Subcutaneous abdominal adipose tissue (tissue), 5 donors: ENCODE data around the gene DAAM1.

Source experiments
- H3K27ac ChIP-seq: one replicate; pipeline ENCODE4 v1.7.0; 2013; ENCODE audit warnings: low read depth, mild to moderate bottlenecking, inconsistent platforms, low read length, moderate library complexity
- H3K27me3 ChIP-seq, 5 donors: one replicate each; pipeline ENCODE4 v1.7.0; 2013; ENCODE audit warnings: low read length in 5 of 5, inconsistent platforms in 1 of 5; ENCODE audit not compliant: control insufficient read depth in 5 of 5, insufficient read depth in 4 of 5
- H3K36me3 ChIP-seq, 5 donors: one replicate each; pipeline ENCODE4 v1.7.0; 2013; ENCODE audit warnings: low read length in 5 of 5; ENCODE audit not compliant: control insufficient read depth in 5 of 5, insufficient read depth in 5 of 5
- H3K4me1 ChIP-seq, 5 donors: one replicate each; pipeline ENCODE4 v1.7.0; 2013; ENCODE audit warnings: low read length in 5 of 5, mild to moderate bottlenecking in 3 of 5, moderate library complexity in 1 of 5; ENCODE audit not compliant: control insufficient read depth in 5 of 5, insufficient read depth in 5 of 5
- H3K4me3 ChIP-seq, 5 donors: one replicate each; pipeline ENCODE4 v1.7.0; 2013; ENCODE audit warnings: low read length in 5 of 5, low read depth in 1 of 5
- H3K9ac ChIP-seq, 5 donors: one replicate each; pipeline ENCODE4 v1.7.0; 2013; ENCODE audit warnings: low read length in 5 of 5, mild to moderate bottlenecking in 4 of 5, moderate library complexity in 3 of 5
- H3K9me3 ChIP-seq, 5 donors: one replicate each; pipeline ENCODE4 v1.7.0; 2013; ENCODE audit warnings: low read length in 5 of 5; ENCODE audit not compliant: control insufficient read depth in 5 of 5
- donor health status: healthy.
- donor health status: healthy.
- donor health status: healthy.
- donor health status: healthy.
- donor health status: healthy.

The DAAM1 gene

DNA sequence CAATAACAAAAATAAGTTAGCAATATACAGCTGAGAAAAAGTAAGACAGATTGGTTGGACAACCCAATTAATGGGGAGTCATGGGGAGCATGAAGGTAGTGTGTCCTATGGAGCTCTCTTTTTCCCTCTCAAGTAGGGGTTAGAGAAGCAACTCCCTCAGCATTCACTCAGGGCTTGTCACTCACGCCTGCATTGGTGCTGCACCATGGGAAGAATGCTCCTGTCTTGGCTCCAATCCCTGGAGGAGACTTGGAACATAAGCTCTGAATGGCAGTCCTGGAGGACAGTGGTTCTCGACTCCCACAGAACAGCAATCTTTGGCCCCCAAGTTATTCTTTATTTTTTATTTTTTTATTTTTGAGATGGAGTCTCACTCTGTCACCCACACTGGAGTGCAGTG, 113.8 kb downstream of the DAAM1 start:
- no peak overlapping the region for H3K9ac ChIP-seq
- no peaks in the 10 kb centered on the region for H3K36me3 ChIP-seq
- H3K9me3 ChIP-seq, result no peaks in the 10 kb centered on the region
- no peak overlapping the region for H3K27ac ChIP-seq
- H3K4me3 ChIP-seq, result no peak overlapping the region
- no peaks in the 10 kb centered on the region for H3K27me3 ChIP-seq
- H3K4me1 ChIP-seq, result peaks cover 0 to 17% (median 10%) of the 10 kb centered on the region in 5 donors

DNA sequence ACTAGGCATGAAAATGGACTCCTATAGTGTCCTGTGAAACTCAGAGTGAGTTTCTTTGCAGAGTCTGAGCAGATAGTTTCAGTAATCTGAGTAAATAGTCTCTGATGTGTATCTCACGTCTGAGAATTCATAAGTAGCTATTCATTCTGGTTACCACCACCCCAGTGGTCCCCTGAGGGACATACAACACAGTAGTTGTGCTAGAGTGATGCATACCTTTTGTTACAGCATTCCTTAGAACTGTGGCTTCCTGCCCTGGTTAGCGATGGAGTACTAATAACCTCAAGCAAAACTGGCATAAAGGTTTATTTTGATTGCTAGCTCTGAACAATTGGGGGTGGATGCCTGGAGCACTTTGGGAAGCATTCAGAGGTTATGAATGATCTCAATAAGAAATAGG, 114.7 kb downstream of the DAAM1 start:
- Histone ChIP-seq H3K27ac (no peak overlapping the region), H3K9me3 (no peaks in the 10 kb centered on the region), H3K27me3 (no peaks in the 10 kb centered on the region), H3K4me3 (no peak overlapping the region), H3K36me3 (no peaks in the 10 kb centered on the region), H3K4me1 (peaks cover 0 to 17% (median 10%) of the 10 kb centered on the region in 5 donors), H3K9ac (no peak overlapping the region)

DNA sequence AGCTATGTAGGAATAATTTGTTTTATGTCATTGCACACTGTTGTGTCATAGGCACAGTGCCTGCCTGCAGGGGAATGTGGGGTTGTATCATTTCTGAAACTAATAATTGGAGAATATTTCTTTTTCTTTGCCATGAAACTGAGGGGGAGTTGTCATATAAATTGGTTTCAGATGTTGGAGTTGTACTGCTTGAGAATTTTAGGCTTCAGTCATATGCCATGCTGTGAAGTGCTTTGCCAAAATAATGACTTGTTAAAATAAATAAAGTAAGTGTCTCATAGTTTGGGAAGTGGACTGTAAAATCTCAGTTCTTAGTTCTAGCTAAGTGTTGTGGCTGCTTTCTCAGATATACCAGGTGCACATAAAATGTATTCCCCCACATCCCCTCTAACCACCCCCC, 116.8 kb downstream of the DAAM1 start:
- H3K4me1 ChIP-seq, result peaks cover 0 to 20% (median 12%) of the 10 kb centered on the region in 5 donors
- peak overlapping the region; percentile 38 for H3K27ac ChIP-seq
- no peak overlapping the region for H3K9ac ChIP-seq
- no peaks in the 10 kb centered on the region for H3K9me3 ChIP-seq
- H3K4me3 ChIP-seq, result no peak overlapping the region
- H3K36me3 ChIP-seq, result no peaks in the 10 kb centered on the region
- no peaks in the 10 kb centered on the region for H3K27me3 ChIP-seq

DNA sequence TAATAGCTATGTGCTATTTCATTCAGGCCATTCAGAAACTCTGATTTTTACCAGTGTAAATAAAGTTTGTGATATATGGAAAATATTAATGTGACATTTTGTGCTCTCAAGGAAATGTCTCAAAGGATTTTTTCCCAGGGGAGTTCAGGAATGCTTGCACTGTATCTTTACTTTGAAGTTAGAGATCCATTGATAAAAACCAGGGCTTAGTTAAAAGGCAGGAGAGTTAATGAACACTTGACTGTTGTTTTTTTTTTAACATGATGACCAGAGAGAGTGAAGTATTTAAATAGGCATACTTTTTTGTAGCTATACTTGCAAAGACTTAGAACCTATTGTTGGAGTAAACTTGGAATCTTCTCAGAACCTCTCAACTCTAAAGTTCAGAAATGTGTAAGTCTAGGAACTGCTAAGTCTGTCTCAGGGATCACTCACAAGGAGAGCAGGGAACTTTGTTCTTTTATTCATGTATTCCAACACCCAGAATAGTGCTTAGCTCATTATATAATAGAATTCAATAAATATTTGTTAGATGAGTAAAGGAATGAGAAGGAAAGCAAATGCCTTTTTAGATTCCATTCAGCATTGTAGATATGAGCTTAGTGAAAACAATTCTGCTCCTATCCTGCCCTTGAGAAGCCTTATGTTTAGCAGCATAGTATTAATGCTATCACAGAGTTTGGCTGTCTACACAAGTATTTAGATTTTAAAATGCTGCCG, 117.5 kb downstream of the DAAM1 start:
- Histone ChIP-seq H3K4me3 (no peak overlapping the region), H3K36me3 (no peaks in the 10 kb centered on the region), H3K9ac (no peak overlapping the region), H3K27me3 (no peaks in the 10 kb centered on the region), H3K9me3 (no peaks in the 10 kb centered on the region), H3K27ac (peak overlapping the region; percentile 38), H3K4me1 (peaks cover 0 to 28% (median 12%) of the 10 kb centered on the region in 5 donors)

DNA sequence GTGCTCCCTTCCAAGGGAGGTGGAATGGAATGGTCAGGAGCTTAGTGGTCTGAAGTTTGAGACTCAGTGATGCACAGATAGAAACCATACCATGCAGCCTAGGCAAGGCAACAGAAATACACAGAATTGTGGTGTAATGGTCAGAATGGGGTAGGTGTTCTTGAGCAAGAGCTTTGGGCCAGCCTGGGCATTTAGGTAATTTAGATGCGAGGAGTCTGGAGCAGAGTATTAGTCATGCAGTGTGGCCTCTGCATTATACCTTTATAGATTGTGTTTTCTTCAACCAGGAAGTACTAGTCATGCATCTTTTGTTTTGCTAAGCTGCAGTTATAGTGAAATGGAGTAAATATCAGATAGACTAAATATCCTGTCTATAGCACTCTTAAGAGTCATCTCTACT, 118.3 kb downstream of the DAAM1 start:
- Histone ChIP-seq H3K9ac (no peak overlapping the region), H3K27me3 (no peaks in the 10 kb centered on the region), H3K9me3 (no peaks in the 10 kb centered on the region), H3K36me3 (no peaks in the 10 kb centered on the region), H3K4me3 (no peak overlapping the region), H3K27ac (no peak overlapping the region), H3K4me1 (peaks cover 0 to 31% (median 12%) of the 10 kb centered on the region in 5 donors)

DNA sequence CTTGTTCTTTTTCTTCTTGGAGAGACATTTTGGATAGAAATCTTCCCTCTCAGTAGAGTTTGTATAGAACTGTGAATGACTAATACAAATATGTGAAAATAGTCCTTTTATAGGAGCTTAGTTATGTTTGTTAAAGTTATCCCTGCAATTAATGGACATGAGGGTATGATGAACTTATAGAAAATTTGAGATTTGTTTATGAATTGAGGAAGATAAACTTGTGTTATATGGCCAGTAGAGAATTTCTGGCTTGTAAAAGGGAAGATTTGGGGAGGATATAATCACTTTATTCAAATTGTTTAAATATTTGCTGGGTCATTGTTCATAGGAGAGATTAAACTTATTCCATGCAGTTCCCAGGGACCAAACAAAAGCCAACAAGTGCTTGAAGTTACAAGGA, 119.6 kb downstream of the DAAM1 start:
- Histone ChIP-seq H3K4me3 (no peak overlapping the region), H3K9ac (no peak overlapping the region), H3K4me1 (peaks cover 2 to 36% (median 20%) of the 10 kb centered on the region in 5 donors), H3K27me3 (no peaks in the 10 kb centered on the region), H3K36me3 (no peaks in the 10 kb centered on the region), H3K9me3 (no peaks in the 10 kb centered on the region), H3K27ac (no peak overlapping the region)

DNA sequence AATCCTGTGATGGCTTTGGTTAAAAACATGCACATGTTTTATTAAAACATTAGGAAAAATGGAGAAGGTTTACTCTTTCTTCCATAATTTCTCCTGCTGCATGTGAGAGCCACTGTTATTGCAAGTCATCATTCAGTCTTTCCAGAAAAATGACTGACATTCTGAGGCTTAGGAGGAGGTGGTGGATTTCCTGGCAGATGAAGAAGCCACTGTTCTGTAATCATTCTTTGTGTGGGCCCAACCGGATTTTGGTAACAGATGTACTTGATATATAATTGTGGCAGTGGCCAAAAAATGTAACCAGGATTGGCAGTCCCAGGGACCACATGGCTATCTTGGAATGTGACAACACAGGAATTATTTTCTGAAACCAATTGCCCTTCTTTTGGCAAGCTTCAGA, 120.2 kb downstream of the DAAM1 start:
- Histone ChIP-seq H3K9ac (no peak overlapping the region), H3K36me3 (no peaks in the 10 kb centered on the region), H3K4me1 (peaks cover 2 to 42% (median 23%) of the 10 kb centered on the region in 5 donors), H3K4me3 (no peak overlapping the region), H3K27ac (peak overlapping the region; percentile 33), H3K27me3 (no peaks in the 10 kb centered on the region), H3K9me3 (no peaks in the 10 kb centered on the region)

DNA sequence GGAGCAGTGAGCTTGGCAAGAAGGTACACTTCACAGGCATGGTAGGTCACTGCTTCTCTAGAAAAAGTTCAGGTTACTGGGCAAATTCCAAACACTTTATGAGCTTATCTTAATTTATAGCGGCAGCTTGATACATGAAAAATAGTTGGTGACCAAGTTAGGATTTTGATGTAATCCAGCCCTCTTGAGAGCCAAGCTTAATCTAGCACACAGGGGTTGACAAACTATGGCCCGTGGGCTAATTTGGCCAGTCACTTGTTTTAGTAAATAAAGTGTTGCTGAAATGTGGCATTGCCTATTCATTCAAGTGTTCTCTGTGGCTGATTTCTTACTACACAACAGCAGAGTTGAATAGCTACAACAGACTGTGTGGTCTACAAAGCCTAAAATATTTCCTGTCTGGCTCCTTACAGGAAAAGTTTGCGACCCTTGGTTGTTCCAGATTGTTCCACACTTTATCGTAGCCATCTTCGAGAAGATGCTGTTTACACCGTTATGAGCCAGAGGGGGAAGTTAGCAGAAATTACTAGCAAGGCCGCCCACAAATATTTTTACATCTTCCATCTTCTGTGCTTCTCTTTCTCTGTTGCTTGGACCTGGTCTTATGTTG, 120.9 kb downstream of the DAAM1 start:
- Histone ChIP-seq H3K9ac (no peak overlapping the region), H3K36me3 (no peaks in the 10 kb centered on the region), H3K27me3 (no peaks in the 10 kb centered on the region), H3K9me3 (no peaks in the 10 kb centered on the region), H3K4me3 (no peak overlapping the region), H3K27ac (peak overlapping the region; percentile 33), H3K4me1 (peaks cover 2 to 49% (median 24%) of the 10 kb centered on the region in 5 donors)

DNA sequence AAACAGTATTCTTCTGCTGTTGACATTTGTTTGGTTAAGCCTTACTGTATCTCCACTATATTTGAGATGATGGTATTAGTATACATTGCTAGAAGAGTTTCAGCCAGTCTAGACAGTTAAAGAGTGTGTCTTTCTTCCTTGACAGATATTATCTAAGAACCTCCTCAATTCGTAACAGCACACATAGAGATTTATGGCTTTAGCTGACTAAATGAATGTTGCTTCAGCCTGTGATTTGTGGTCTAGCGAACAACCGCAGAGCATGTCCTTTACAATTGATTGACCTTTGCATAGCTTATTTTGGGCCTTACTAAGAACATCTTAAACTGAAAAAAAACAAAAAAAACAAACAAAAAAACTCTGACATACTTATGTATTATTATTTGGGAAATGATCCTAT, 122.2 kb downstream of the DAAM1 start:
- peak overlapping the region; percentile 53 for H3K27ac ChIP-seq
- peaks cover 0 to 3% (median 0%) of the 10 kb centered on the region in 5 donors for H3K36me3 ChIP-seq
- peaks cover 2 to 51% (median 20%) of the 10 kb centered on the region in 5 donors for H3K4me1 ChIP-seq
- no peak overlapping the region for H3K9ac ChIP-seq
- H3K4me3 ChIP-seq, result no peak overlapping the region
- H3K9me3 ChIP-seq, result no peaks in the 10 kb centered on the region
- H3K27me3 ChIP-seq, result no peaks in the 10 kb centered on the region

DNA sequence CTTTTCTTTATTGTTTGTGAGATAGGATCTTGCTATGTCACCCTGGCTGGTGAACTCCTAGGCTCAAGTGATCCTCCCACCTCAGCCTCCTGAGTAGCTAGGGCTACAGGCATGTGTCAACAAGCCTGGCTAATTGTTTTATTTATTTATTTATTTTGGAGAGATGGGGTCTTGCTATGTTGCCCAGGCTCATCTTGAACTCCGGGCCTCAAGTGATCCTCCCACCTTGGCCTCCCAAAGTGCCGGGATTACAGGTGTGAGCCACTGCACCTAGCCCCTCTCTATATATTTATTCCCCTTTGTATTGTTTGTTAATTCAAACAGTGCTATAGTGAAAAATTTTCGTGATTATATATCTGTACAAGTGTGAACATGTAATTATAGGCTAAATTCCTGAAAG, 123.3 kb downstream of the DAAM1 start:
- H3K27ac ChIP-seq, result peak overlapping the region; percentile 53
- H3K27me3 ChIP-seq, result no peaks in the 10 kb centered on the region
- no peak overlapping the region for H3K9ac ChIP-seq
- no peaks in the 10 kb centered on the region for H3K9me3 ChIP-seq
- no peak overlapping the region for H3K4me3 ChIP-seq
- peaks cover 0 to 3% (median 0%) of the 10 kb centered on the region in 5 donors for H3K36me3 ChIP-seq
- peaks cover 2 to 51% (median 19%) of the 10 kb centered on the region in 5 donors for H3K4me1 ChIP-seq
